Upper lobe of left lung (tissue), 4 donors: ENCODE data around the gene C20orf144.

ENCODE experiments used
- CTCF ChIP-seq, 6 experiments: fragments of 450-650 bp in 4 of 6; fragments of 200-600 bp in 2 of 6; sonication (generic) in 2 of 6; IDR thresholded peaks; one replicate each; pipeline ENCODE4 v1.5.1; 2016 to 2019; ENCODE audit warnings: antibody characterized with exemption in 6 of 6
- EP300 ChIP-seq, 4 donors: sonication (generic); formaldehyde crosslinking; IDR thresholded peaks; one replicate each; pipeline ENCODE4 v1.5.1; 2017; ENCODE audit warnings: antibody characterized with exemption in 4 of 4, control low read depth in 2 of 4
- POLR2A ChIP-seq, 4 donors: fragments of 450-650 bp; IDR thresholded peaks; one replicate each; pipeline ENCODE4 v1.5.1; 2016 to 2017; ENCODE audit warnings: antibody characterized with exemption in 4 of 4, mild to moderate bottlenecking in 2 of 4

GRCh38 chr20:33689973-33690372 is 27.8 kb downstream of the C20orf144 start:
- no peak for TF ChIP-seq CTCF (IDR thresholded peaks at IDR 0.05)
- TF ChIP-seq POLR2A (IDR thresholded peaks at IDR 0.05): no peak
- no peak for TF ChIP-seq EP300 (IDR thresholded peaks at IDR 0.05)
